ENCODE results near the gene MYO19.

GRCh38 chr17:36482611-36483504 lies 51.8 kb downstream of the MYO19 start:
- peak; percentile 62 for TF ChIP-seq CTCF (tag by site-specific recombination; IDR thresholded peaks at IDR 0.05)
- no peak for TF ChIP-seq TCF7L2 (IDR thresholded peaks at IDR 0.05; ENCODE audit: borderline replicate concordance, low read depth, low read length)
- TF ChIP-seq ZSCAN5A (tag by site-specific recombination; IDR thresholded peaks at IDR 0.05), result no peak
- TF ChIP-seq ZNF24 (tag by site-specific recombination; IDR thresholded peaks at IDR 0.05), result no peak
- no peak for TF ChIP-seq ZNF18 (tag by site-specific recombination; IDR thresholded peaks at IDR 0.05)
- no peak for TF ChIP-seq ZNF76 (tag by site-specific recombination; IDR thresholded peaks at IDR 0.05; ENCODE audit: borderline replicate concordance, low read depth)
- TF ChIP-seq ZNF146 (tag by site-specific recombination; IDR thresholded peaks at IDR 0.05), result no peak

Data from HEK293 (cell line).